T-helper 9 cell (primary cell): ENCODE results near the gene ABCG5.

Experiments used
- DNase-seq: peaks from one replicate; pipeline ENCODE4 v3.0.0-alpha.2; 2020

Gene ABCG5

DNA sequence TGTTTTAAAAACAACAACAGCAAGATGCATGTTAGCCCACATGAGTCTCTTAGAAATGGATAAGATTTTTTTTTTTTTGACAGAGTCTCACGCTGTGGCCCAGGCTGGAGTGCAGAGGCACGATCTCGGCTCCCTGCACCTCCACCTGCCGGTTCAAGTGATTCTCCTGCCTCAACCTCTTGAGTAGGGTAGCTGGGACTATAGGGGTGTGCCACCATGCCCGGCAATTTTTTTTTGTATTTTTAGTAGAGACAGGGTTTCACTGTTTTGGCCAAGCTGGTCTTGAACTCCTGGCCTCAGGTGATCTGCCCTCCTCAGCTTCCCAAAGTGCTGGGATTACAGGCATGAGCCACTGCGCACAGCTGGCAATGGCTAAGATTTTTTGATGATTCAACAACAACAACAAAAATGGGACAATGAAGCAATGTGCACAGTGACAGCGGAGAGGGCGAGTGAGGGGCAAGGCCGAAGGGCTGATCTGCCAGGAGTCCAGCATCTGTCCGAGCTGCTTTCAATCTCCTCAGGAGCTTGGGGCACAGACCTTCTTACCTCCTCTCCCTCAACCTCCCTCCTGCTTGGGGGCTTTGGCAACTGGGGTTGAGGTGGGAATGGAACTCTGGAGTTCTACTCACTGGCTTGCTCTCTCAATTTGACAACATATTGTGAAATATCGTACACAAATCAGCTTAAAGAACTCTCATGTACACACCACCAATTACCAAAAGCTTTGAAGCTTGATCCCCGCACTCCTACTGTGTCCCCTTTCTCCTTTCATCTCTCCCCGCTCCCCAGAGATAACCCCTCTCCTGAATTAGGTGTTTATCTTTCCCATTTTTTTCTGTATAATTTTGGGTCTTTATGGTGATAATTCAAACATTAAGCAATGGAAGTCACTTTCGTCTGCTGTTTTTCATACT, 3.6 kb upstream of the ABCG5 start:
- DNase-seq = no peak

DNA sequence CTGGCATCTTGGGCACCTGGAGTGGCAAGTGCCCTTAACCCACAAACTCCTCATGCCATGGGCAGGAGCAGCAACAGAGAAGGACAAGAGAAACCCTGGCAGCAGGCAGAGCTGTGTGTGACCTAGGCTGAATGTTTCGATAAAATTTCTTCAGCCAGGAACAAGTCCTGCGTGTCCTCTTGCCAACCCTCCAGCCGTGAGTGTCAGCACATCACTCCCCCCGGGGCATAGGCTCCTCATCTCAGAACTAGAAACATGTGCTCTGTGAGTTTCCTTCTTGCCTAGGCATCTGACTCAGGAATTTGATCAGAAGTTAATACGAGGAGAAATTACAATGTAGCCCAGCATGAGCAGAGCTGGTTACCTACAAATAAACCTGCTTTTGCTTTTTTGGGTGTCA, 2.3 kb upstream of the ABCG5 start:
- no peak for DNase-seq

DNA sequence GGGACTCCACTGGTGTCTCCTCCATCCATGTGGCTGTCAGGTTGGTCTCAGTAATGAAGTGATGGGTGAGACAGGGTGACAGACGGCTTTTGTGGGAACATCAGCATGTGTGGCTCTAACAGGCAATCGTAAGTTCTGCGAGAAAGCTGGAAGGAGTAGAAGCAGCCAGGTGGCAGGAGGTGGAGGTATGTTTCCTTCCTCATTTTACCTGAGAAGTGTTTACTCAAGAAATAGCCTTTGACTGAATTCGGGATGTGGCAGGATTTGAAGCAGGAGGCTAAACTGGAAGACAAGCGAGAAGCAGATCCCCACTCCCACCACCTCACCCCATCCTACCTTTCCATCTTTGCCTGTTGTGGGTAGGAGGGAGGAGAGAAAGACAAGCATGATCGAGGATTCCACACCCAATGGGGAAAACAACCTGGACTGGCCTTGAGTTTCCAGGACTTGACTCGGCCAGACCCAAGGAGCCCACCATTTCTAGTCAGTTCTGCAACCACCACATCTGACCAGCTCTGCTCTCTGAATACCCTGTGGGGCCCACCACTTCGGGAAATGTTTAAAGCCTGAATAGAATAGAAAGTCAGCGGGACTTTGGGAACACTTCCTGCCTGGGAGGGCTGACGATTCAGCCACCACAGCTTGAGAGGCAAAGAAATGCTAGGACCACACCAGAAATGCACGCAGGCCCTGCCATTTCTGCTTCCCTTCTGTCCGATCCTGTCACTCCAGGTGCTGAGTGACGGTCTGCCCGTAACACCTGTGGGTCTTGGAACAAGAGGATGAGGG, 1.3 kb upstream of the ABCG5 start:
- no peak for DNase-seq

DNA sequence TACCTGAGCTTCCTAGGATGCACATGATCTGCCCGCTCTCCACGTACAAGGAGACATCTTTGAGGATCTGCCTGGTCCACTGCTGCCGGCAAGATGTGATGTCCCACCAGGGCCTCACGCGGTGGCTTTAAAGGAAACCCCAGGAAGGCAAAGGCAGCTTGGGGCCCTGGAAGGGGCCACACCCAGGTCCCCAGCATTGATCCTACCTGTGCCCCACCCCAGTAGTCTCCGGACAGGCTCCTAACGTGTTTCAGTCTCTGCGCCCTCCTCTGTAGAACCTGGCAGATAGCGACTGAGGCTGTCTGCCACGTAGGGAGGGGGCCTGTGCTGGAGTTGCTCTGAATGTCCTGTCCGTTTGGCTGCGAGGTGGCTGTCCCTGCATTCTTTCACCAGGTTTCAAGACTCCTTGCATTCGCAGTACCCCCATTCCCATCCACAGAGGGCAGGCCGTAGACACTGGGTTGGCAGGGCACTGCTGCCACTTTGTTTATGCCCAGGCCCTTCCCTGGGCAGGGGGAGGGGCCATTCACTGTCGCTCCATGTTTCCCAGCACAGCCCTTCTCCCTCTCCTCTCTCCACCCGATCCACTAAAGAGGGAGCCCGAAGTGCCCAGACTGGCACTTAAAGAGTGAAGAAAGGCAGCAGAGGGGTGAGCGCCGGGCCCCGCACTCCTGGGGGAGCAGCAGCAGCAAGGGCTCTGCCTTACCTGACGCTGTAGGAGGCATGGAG, 644 bp downstream of the ABCG5 start:
- DNase-seq = no peak

DNA sequence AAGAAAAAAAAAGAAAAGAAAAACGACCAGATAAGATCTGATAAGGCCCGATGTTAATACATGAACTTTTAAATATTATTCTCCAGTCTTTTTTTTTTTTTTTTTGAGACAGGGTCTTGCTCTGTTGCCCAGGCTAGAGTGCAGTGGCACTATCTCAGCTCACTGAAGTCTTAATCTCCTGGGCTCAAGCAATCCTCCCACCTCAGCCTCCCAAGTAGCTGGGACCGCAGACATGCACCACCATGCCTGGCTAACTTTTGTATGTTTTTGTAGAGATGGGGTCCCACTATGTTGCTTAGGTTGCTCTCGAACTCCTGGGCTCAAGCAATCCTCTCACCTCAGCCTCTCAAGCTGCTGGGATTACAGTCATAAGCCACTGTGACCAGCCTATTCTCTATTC, 1.6 kb downstream of the ABCG5 start:
- no peak for DNase-seq

DNA sequence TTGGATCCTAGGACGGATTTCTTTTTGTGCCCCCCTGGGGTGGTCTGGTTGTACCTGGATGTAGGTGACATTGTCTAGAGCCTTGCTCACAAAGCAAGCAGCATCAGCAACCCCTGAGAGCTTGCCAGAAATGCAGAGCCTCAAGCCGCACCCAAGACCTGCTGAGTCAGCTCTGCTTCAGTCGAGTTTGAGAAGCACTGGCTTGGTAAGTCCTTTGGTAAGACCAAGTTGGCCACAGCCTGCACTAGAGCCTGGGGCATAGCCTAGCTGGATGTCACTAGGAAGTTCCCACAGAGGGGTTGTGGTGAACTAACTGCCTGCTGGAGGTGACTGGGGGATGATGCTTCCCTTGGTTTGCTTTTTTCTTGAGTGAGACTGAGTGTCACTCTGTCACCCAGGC, 6.2 kb downstream of the ABCG5 start:
- DNase-seq = no peak

DNA sequence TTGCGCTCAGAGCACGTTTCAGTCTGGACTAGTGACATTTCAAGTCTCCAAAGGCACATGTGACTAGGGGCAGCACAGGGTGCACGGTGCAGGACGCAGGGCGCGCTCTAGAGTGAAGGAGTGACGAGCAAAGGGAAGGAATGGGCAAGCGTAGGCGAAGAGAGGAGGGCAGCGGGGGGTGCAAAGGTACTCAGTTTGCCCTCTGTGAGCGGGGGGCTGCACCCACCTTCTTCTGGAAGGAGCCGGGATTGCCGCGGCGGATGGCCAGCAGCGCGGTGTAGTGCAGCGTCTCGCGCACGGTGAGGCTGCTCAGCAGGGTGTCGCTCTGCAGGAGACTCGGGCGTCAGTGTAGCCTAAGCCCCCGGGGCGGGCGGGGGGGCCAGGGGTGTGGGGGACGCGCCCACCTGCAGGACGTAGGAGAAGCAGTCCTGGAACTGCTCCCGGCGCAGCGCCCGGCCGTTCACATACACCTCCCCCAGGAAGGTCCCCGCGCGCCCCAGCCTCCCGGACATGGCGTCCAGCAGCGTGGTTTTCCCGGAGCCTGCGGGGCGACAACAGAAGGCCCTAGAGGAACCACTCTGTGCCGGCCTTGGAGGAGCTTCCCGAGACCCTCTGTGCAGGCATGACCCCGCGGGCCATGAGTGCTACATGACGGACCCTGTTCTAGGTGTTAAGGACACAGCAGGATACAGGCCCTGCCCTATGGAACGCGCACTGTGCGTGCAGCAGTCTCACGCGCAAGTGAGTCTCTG, 6.9 kb downstream of the ABCG5 start:
- no peak for DNase-seq

DNA sequence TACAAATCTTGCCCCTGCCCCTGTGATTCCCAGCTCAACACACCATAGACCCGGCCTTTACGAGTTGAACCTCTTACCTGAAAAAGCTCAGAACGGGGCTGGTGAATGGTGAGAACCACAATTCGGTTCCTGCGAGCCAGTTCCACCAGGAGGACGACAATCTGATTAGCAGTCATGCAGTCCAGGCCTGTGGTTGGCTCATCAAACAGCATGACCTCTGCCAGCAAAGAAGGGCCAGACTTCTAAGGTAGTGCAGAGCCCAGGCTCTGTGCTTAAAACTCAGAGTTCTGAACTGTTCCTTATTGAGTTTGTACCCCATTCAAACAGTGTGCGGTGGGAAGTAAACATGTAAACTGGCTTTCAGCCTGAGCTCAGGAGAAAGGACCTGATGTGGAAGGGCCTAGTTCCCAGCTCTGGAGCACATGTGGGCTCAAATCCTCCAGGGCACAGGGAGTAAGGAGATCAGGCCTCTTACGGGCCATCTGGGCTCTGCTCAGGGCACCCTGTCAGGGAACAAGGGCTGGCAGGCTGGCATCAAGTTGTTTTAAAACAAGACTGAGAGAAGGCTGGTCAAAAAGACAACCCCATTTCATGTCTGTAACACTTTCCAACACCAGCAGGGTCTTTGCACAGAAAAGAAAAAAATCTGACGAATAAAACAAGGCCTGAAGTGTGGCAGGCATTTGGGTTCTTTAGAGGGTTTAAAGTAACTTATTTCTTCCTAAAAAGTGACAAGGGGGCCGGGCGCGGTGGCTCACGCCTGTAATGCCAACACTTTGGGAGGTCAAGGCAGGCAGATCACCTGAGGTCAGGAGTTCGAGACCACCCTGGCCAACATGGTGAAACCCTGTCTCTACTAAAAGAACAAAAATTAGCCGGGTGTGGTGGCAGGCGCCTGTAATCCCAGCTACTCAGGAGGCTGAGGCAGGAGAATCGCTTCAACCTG, 12.1 kb downstream of the ABCG5 start:
- DNase-seq = no peak

DNA sequence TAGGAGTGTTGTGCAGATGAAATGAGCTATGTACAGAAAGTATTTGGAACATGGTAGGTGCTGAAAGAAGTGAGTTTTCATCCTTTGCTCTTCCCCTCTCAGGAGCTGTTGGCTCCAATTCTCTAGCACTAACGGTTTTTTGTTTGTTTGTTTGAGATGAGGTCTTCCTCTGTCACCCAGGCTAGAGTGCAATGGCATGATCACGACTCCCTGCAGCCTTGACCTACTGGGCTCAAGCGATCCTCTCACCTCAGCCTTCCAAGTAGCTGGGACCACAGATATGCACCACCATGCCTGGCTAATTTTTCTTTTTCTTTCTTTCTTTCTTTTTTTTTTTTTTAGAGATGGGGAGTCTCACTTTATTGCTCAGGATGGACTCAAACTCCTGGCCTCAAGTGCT, 12.8 kb downstream of the ABCG5 start:
- DNase-seq = no peak

DNA sequence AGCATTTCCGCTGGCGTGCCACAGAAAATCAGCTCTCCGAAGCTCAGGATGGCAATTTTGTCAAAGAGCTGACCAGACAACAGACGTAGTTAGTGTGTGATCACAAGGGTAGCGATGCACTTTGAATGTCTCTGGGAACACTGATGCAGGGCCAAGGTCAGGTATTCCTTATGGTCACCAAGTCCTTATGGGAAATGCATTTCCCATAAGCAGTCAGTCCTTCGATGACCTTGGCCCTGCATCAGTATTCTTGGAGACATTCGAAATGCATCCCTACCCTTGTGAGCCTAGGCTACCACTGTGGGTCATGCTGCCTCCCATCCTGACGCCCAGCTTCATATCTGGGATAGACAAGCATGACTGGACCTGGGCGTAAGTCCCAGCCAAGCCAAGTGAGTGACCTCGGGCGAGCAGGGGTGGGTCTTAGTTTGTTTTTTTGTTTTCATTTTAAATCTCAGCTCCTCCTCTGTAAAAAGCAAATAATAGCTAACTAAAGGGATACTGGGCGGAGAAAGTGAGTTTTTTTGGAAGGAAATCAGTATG, 13.6 kb downstream of the ABCG5 start:
- no peak for DNase-seq

DNA sequence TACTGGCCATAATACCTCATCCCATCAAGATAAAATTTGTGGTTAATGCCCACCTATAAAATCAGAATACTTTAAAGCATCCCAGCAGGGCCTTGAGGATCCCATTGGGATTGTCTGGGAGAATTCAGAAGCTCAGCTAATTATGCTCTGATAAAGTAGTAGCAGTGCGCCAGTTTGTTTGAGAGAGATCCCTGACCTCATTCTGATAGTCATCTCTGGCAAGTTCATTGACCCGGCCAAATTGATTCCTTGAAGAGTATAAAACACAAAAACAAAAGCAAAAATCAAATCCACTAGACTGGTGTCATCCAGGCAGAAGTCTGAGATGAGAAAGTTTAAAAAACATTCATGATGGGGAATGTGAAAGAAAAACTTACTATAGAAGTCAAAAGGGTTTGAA, 14.1 kb downstream of the ABCG5 start:
- DNase-seq = no peak

DNA sequence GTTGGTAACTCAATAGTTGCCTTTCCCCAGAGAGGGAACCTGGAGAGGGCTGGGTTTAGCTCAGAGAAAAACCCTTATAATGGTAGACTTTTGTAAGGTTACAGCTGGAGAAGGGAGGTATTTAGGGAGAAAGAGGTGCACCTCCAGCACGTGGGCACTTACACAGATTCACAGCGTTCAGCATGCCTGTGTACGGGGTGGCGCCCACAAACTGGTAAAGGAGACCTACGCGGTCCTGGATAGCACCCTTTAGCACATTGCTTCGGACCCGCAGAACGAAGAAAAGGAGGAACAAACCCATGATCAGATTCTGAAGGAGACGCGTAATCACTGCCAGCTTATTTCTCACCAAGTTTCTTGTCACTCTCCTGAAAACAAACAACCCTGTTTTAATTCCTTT, 14.9 kb downstream of the ABCG5 start:
- no peak for DNase-seq

DNA sequence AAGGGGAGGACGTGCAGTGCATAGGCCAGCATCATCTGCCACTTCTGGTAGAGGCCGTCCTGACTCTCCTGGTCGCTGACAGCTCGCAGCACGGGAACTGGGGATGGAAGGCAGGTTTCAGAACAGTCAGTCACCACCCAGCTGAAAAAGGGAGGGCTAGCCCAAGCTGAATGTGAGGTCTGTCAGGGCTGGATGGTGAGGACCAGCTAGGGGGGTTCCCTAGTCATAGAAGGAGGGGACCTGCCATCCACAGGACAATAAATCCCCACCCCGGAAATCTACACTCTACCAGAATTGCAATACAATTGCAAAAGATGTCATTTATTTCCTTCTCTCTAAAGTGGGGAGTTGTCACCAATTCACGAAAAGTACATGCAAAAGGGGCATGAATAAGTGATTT, 15.8 kb downstream of the ABCG5 start:
- DNase-seq = no peak

DNA sequence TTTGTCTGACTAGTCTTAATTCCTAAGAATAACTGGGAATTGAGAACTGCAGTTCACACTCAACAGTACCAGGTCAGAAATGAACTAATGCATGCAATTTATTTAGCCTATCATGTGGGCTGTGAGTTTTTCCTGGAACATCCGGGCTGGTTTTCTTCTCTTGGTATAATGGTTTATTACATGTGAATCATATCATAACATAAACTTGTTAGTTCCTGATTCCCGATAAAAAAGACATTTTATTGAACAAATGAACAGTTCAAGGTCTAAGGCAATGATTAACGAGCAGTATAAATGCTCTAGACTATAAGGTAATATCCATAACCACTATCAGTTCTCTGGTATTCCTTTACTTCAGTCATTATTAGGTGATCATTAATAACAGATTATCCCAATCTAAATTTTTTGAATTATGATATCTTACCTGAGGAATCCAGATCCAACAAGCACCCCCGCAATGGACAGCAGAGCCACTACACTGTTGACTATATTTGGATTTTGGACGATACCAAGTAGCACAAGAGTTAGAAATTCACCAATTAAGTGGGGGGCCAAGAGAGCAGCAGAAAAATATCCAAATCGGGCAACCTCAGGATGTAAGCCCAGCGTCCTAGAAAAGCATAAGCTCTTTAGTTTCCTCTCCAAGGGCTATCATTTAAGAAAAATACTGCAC, 19.0 kb downstream of the ABCG5 start:
- DNase-seq = no peak

DNA sequence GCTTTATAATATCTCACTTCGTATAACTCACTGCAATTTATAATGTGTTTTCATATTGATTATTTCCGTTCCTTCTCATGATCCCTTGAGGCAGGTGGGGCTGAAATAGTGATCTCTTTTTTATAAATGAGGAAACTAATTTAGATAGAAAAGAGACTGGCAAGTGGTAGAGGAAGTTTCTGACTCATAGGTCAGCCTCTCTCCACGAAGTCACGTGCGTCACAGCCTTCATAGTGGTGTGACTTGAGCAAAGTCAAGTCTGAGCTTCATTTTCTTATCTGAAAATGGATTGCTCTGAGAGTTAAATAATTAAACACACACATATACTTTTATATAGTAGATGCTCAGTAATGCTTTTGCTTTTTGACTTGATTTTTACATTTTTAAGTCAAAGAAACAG, 19.9 kb downstream of the ABCG5 start:
- no peak for DNase-seq

DNA sequence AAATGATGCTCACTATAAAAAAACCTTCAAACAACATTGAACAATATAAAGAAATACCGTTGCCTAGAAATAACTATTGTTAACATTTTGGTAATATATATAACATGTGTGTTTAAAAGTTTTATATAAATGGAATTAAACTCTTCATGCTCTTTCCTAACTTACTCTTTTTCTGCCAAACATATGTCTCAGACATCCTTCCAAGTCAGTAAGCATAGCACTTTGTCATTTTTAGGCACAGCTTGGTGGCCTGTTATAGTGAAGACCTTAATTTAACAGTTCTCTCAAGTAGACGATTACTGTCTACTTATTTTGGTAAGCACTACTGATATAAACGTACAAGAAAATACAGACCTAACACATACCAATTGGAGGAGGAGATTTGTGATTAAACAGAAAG, 23.9 kb downstream of the ABCG5 start:
- no peak for DNase-seq

DNA sequence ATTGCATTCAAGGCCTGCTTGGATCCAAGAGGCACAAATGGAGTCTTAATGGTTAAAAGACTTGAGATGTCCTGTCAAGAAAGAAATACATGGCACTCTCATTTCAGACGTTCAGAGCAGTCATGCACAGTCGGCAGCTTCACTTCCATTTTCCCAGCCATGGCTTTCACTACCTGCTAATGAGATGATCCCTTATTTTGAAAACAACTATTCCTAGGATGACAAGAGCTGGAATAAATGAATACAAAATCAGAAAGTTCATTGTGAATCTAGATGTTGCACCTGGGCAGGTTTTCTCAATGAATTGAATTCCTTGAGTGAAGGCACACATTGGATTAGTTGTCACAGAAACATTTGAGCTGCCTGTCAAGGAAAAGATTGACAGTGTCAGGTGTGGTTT, 25.7 kb downstream of the ABCG5 start:
- no peak for DNase-seq

DNA sequence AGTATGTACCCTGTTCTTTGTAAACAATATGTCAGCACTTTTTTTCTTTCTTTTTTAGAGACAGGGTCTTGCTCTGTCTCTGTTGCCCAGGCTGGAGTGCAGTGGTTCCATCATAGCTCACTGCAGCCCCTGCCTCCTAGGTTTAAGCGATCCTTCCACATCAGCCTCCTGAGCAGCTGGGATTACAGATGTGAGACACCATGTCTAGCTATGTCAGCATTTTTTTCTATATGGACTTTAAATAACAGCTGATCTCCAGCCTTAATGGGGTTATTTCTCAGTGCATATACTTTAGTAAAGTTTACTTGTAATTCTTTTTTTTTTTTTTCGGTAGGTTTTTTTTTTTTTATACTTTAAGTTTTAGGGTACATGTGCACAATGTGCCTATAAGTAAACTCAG, 26.6 kb downstream of the ABCG5 start:
- no peak for DNase-seq

DNA sequence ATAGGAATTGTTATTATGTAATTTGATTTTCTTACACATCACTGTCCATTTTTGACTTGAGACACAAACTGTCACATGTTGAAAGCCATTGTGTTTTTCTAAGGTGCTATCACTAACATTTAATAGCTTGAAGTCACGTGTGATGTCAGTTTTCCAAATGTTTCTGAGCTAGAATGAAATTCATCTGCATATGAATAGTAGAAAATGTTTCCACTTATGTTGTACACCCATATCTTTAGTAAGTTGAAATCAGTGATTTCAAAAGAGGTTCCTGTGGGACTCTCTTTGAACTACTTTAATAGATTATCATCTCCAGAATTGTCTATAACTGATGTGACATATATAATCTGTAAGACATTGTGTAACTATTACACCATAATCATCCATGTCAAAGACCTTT, 27.8 kb downstream of the ABCG5 start:
- DNase-seq = no peak

DNA sequence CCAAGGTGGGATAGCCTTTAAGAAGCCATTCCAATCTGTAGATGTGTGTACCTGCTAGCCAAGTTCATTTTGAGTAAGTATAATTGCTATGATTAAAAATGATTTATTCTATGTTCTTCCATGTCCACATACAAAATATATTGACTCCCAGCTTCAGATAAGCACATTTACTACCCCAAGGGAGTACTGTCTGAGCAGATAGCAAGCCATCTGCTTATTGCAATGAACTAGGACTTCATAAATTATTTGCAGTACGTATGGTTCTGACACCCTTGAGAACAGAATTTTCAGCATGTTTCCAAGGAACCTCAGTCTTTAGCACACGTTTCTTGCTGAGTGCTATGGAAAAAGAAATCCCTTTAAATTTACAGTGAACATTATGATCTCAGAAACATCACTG, 28.2 kb downstream of the ABCG5 start:
- no peak for DNase-seq

DNA sequence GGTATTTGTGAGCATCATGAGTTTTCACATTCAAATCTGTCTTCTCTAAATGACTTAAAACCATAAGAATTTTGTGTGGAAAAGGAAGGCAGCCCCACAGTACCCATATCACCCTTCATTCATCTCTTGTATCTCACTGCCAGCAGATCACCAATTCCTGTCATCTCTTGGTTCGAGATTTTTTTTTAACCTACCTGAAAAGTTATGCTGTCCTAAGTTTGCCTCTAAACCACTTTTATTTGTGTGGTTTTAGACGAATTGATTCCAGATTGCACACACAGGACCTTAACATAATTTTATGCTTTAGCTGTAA, 32.0 kb downstream of the ABCG5 start:
- no peak for DNase-seq
